ENCODE measurements around the gene EHF. TPM values are rescaled to one million over a fixed set of nuclear protein-coding genes. Genes with fewer than 3 reads are reported as not detected.

The EHF gene
- total RNA-seq, 1 donor from 2014 or later, result 36.4 TPM

DNA sequence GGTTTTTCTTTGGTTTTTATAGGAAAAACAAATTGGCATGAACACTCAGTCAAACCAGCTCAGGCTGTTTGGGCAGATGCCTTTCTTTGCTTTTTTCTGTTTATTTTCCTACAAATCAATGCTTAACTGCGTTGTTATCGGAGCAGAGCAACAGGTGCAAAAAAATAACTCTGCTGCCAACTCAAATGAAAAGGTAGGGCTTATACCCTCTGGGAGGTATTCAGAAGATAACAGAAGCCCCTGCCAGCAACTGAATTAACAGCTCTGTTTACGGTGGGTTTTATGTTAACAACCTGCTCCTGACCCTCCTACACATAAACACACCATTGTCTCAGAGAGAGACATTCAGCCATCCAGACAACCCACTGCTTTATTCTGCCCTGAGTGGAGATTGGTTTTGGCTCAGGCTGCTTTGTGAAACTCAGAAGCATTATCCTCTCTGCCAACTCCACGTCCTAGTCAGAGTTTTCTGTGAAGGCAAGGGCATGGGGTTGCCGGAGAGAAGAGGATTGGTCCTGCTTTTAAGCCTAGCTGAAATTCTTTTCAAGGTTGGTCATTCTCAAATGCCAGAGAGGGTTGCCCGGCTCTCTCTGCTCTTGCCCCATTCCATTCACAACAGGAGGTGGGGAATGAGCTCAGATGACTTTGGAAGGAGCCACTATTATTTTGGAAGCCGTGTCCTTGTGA is 11.4 kb downstream of the EHF start:
- DNase-seq (no peak), ATAC-seq (peak; percentile 71)
- Histone ChIP-seq H3K4me1 (peaks cover 14% of the 10 kb centered on the region), H3K9me3 (no peaks in the 10 kb centered on the region), H3K36me3 (no peaks in the 10 kb centered on the region), H3K27me3 (no peaks in the 10 kb centered on the region), H3K4me3 (no peak overlapping the region), H3K27ac (peak overlapping the region; percentile 55)
- intact Hi-C loops (cut with DNase I), result no loop called here
- TF ChIP-seq, protein P1, sequence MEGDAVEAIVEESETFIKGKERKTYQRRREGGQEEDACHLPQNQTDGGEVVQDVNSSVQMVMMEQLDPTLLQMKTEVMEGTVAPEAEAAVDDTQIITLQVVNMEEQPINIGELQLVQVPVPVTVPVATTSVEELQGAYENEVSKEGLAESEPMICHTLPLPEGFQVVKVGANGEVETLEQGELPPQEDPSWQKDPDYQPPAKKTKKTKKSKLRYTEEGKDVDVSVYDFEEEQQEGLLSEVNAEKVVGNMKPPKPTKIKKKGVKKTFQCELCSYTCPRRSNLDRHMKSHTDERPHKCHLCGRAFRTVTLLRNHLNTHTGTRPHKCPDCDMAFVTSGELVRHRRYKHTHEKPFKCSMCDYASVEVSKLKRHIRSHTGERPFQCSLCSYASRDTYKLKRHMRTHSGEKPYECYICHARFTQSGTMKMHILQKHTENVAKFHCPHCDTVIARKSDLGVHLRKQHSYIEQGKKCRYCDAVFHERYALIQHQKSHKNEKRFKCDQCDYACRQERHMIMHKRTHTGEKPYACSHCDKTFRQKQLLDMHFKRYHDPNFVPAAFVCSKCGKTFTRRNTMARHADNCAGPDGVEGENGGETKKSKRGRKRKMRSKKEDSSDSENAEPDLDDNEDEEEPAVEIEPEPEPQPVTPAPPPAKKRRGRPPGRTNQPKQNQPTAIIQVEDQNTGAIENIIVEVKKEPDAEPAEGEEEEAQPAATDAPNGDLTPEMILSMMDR (IDR thresholded peaks at IDR 0.05), result no peak

DNA sequence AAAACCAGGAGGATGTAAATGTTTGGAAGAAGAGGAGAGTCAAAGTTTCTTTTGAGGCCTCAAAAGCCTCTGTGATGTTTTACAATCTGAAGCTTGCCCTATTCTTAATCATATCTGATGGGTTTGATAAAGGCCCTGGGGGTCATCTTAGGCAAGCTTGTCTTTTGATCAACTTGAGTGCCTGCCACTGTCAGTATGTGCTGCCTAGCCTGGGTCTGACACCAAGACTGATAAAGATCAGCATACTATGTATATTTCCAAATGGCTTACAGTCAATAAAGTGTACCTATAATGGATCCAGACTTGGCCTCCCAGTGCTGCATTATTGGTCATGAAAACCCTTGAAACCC is 12.7 kb downstream of the EHF start:
- peaks cover 14% of the 10 kb centered on the region for H3K4me1 ChIP-seq
- DNase-seq, result no peak
- peak overlapping the region; percentile 55 for H3K27ac ChIP-seq
- TF ChIP-seq, protein P1 (IDR thresholded peaks at IDR 0.05), result no peak
- intact Hi-C loops (cut with DNase I), result no loop called here
- no peaks in the 10 kb centered on the region for H3K9me3 ChIP-seq
- ATAC-seq, result no peak
- H3K36me3 ChIP-seq, result no peaks in the 10 kb centered on the region
- no peaks in the 10 kb centered on the region for H3K27me3 ChIP-seq
- H3K4me3 ChIP-seq, result no peak overlapping the region

DNA sequence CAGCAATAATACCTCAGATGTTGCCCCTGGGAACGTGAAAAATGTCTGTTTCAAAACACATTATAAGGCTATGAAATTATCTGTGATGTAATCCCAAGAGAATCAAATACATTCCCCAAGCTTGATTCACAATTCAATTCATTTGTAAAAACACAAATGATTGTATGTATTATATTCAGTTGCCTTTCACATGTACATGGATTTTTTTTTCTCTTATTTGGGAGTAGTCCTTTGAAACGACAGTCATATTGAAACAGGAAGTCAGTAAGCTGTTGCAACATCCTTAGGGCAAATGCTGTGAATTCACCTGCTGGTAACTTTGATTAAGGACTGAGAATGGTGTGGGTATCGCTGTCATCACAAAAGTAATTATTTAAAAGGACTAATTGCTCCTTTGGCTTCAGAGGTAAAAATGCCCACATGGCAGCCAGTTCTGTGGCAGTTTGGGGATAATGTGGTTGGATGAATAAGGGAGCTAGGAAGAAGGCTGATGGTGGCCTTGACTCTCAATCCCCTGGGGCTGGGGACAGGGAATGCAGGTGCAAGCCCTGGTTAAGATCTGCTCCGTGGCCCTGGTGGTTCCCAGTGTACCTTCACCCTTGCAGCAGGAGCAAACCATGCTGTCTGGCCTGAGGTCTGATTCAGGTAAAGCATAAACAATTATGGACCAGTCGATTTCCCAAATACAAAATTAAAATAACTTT is 13.2 kb downstream of the EHF start:
- ATAC-seq, result peak; percentile 38
- H3K4me1 ChIP-seq, result peaks cover 14% of the 10 kb centered on the region
- H3K27me3 ChIP-seq, result no peaks in the 10 kb centered on the region
- intact Hi-C loops (cut with DNase I), result no loop called here
- DNase-seq, result no peak
- peak overlapping the region; percentile 55 for H3K27ac ChIP-seq
- TF ChIP-seq, protein P1 (IDR thresholded peaks at IDR 0.05), result no peak
- no peaks in the 10 kb centered on the region for H3K36me3 ChIP-seq
- H3K9me3 ChIP-seq, result no peaks in the 10 kb centered on the region
- H3K4me3 ChIP-seq, result no peak overlapping the region

GRCh38 chr11:34634694-34635062 is 13.8 kb downstream of the EHF start:
- H3K9me3 ChIP-seq, result no peaks in the 10 kb centered on the region
- no peaks in the 10 kb centered on the region for H3K36me3 ChIP-seq
- intact Hi-C loops (cut with DNase I), result no loop called here
- ATAC-seq (no peak), DNase-seq (no peak)
- peak overlapping the region; percentile 51 for H3K27ac ChIP-seq
- peaks cover 19% of the 10 kb centered on the region for H3K4me1 ChIP-seq
- TF ChIP-seq, protein P1 (IDR thresholded peaks at IDR 0.05), result no peak
- no peaks in the 10 kb centered on the region for H3K27me3 ChIP-seq
- H3K4me3 ChIP-seq, result no peak overlapping the region

- no peaks in the 10 kb centered on the region for H3K27me3 ChIP-seq
- no peak overlapping the region for H3K27ac ChIP-seq
- no peak overlapping the region for H3K4me3 ChIP-seq
- no peak for DNase-seq
- no peaks in the 10 kb centered on the region for H3K36me3 ChIP-seq
- ATAC-seq, result no peak
- TF ChIP-seq, protein P1 (IDR thresholded peaks at IDR 0.05), result no peak
- intact Hi-C loops (cut with DNase I), result no loop called here
- peaks cover 22% of the 10 kb centered on the region for H3K4me1 ChIP-seq
- H3K9me3 ChIP-seq, result no peaks in the 10 kb centered on the region
Measured at GRCh38 chr11:34636127-34636526, 15.2 kb downstream of the EHF start.

All from upper lobe of right lung (tissue), 1 donor.